Measurements from ENCODE around the gene CASP7. TPM values are rescaled to one million over a fixed set of nuclear protein-coding genes. Genes with fewer than 3 reads are reported as not detected.

CASP7 gene
- total RNA-seq, 2 donors from 2014 or later, result 11.0 to 24.0 TPM

DNA sequence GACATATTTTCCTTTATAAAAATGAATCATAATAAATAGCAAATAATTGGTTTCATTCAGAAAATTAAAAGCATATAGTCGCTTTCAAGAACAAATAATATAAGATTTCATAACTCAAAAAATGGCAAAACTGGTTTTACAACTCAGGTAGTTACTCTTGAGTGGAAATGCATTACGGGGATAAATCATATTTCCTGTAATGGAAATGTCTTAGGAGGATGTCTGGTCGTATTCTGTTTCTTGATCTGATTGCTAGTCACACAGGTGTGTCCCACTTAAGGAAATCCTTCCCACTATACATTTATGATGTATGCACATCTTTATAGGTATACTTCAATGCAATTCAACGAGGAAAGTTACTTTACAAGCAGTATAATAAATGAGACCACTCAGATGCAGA lies 36.5 kb upstream of the CASP7 start:
- Histone ChIP-seq H3K9me3 (no peaks in the 10 kb centered on the region), H3K27ac (no peak overlapping the region), H3K4me1 (ENCODE audit: control insufficient read depth in 1 of 2, low read depth in 2 of 2) (peaks cover 23 to 38% of the 10 kb centered on the region in 2 donors), H3K4me3 (no peak overlapping the region), H3K27me3 (replicated peaks; ENCODE audit: insufficient read depth) (no peaks in the 10 kb centered on the region), H3K36me3 (no peaks in the 10 kb centered on the region)
- ATAC-seq (ENCODE audit: insufficient number of reproducible peaks, low FRiP score, low read depth) (no peak), DNase-seq (ENCODE audit: low spot score) (no peak)
- TF ChIP-seq, protein P1, sequence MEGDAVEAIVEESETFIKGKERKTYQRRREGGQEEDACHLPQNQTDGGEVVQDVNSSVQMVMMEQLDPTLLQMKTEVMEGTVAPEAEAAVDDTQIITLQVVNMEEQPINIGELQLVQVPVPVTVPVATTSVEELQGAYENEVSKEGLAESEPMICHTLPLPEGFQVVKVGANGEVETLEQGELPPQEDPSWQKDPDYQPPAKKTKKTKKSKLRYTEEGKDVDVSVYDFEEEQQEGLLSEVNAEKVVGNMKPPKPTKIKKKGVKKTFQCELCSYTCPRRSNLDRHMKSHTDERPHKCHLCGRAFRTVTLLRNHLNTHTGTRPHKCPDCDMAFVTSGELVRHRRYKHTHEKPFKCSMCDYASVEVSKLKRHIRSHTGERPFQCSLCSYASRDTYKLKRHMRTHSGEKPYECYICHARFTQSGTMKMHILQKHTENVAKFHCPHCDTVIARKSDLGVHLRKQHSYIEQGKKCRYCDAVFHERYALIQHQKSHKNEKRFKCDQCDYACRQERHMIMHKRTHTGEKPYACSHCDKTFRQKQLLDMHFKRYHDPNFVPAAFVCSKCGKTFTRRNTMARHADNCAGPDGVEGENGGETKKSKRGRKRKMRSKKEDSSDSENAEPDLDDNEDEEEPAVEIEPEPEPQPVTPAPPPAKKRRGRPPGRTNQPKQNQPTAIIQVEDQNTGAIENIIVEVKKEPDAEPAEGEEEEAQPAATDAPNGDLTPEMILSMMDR (IDR thresholded peaks at IDR 0.05), result no peak

DNA sequence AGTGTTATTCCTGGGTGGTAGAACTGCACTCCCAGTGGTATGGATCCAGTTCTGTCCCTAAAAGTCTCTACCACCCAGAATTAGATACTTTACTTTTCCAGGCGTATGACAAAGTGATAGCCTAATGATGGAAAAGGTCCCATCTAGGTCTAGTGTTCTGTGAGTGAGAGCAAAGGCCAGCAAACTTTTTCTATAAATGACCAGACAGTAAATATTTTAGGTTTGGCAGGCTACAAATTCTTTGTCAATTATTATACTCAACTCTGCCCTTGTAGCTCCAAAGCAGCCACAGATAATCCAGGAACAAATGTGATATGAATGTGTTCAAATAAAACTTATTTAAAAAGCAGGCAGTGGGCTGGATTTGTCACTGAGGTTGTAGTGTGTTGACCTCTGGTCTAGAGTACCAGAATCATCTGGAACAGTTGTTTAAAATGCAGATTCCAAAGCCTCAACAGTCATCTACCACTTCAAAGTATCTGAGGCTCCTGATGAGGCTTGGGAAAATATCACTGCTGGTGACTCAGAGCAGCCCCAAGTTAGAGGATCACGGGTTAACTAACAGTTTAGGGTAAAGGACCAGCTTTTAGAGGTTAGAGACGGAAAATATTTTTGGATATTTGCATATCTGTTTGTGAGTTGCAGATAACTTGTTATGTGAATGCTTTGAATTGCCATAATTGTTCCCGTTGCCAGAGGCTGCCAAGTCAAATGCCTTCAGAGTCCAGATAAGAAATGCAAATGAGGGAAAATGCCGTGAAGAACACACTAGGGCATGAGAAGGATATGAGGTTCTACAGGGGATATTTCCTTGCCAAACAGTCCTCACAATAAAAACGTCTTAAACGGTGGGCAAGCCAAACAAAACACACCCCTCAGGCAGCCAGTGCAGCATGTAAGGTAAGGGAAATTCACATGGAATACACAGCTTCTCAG lies 35.3 kb upstream of the CASP7 start:
- Histone ChIP-seq H3K27me3 (replicated peaks; ENCODE audit: insufficient read depth) (no peaks in the 10 kb centered on the region), H3K4me3 (no peak overlapping the region), H3K4me1 (ENCODE audit: control insufficient read depth in 1 of 2, low read depth in 2 of 2) (peaks cover 23 to 43% of the 10 kb centered on the region in 2 donors), H3K27ac (peak overlapping the region in 1 of 2 donors; percentile 82), H3K9me3 (no peaks in the 10 kb centered on the region), H3K36me3 (no peaks in the 10 kb centered on the region)
- no peak for ATAC-seq (ENCODE audit: insufficient number of reproducible peaks, low FRiP score, low read depth)
- TF ChIP-seq, protein P1 (IDR thresholded peaks at IDR 0.05), result no peak
- no peak for DNase-seq (ENCODE audit: low spot score)

DNA sequence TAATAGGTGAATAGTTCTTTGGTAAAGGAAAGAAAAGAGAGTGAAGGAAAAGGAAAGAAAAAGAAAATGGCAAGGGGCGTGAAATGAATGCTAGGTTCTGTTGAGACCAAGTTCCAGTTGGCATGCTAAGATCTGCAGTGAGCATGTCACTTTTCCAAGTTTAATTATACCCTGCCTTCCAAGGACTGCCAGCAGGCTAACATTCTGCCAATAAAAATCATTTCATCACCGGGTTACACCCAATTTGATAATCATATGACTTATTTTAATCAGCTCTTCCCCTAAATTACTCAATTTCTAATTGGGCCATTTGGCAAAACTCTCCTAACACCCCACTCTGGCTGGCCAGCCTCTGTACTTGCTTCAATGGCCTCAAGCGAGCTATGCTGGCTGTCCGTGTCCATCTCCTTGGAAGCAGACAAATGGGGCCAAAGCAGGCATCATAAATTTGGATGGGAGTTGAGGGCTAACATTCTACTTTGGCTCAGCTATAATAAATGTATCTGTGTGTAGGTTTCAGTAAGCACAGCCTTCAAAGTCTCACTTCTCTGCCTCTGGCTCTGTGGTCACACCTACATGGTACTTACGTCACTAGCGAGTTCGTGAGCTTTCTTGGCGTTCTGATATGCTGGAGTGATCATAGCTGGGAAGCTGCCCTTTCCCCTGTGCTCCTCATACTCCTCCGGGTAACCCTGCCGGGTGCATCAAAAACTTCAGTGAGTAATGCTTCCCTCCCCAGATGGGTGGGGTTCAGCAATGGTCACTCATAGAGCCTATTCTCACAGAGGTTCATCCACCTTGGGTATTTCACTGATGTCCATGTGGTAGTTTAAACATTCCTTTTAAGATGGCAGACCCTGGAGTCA lies 33.1 kb upstream of the CASP7 start:
- no peak for DNase-seq (ENCODE audit: low spot score)
- no peaks in the 10 kb centered on the region for H3K9me3 ChIP-seq

DNA sequence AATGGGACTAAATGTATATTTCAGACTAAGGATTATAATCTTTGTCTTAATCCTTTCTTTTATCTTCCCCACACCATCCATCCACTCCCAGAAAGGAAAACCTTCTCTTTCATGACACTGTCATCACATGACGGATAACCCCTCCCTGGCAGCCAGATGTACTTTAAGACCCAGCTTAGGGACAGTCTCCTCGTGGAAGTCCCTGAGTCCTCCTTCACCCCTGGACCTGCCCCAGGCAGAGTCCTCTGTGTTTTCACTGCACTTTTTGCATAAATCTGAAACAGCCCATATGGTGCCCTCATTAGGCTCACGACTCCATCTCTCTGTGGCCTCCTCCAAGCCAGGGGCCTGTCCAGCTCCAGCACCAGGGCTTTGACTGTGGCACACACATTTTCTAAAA lies 31.9 kb upstream of the CASP7 start:
- Histone ChIP-seq H3K27me3 (replicated peaks; ENCODE audit: insufficient read depth) (no peaks in the 10 kb centered on the region), H3K36me3 (no peaks in the 10 kb centered on the region), H3K4me1 (ENCODE audit: control insufficient read depth in 1 of 2, low read depth in 2 of 2) (peaks cover 23 to 43% of the 10 kb centered on the region in 2 donors), H3K4me3 (no peak overlapping the region), H3K9me3 (no peaks in the 10 kb centered on the region), H3K27ac (peak overlapping the region; percentile 63 to 82)
- DNase-seq (ENCODE audit: low spot score) (no peak), ATAC-seq (ENCODE audit: insufficient number of reproducible peaks, low FRiP score, low read depth) (no peak)
- TF ChIP-seq, protein P1 (IDR thresholded peaks at IDR 0.05), result no peak

More for the DNA sequence above, 33.1 kb upstream of the CASP7 start:
- ATAC-seq (ENCODE audit: insufficient number of reproducible peaks, low FRiP score, low read depth), result no peak
- Histone ChIP-seq H3K27ac (peak overlapping the region; percentile 56 to 82), H3K4me1 (ENCODE audit: control insufficient read depth in 1 of 2, low read depth in 2 of 2) (peaks cover 23 to 43% of the 10 kb centered on the region in 2 donors), H3K36me3 (no peaks in the 10 kb centered on the region), H3K27me3 (replicated peaks; ENCODE audit: insufficient read depth) (no peaks in the 10 kb centered on the region), H3K4me3 (no peak overlapping the region)
- TF ChIP-seq, protein P1 (IDR thresholded peaks at IDR 0.05), result no peak

DNA sequence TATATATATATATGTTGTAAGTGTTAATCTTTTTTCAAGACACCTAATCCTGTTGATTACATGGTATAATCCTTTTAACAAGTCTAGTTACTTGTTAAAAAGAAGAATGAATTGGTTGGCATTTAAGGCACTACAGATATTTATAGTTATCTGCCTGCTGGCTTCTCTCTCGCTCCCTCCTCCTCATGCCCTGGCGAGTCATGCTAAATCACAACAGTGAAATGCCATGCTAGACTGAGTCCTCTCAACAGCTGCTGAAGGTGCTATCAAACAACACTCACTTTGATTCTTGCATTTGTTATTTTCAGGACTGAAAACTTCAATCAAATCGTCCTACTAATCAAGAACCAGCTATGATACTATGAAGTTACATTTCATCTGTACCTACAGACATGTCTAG lies 31.2 kb upstream of the CASP7 start:
- DNase-seq (ENCODE audit: low spot score) (no peak), ATAC-seq (ENCODE audit: insufficient number of reproducible peaks, low FRiP score, low read depth) (no peak)
- H3K9me3 ChIP-seq, result no peaks in the 10 kb centered on the region
- H3K27ac ChIP-seq, result peak overlapping the region; percentile 22 to 82
- H3K27me3 ChIP-seq (replicated peaks; ENCODE audit: insufficient read depth), result no peaks in the 10 kb centered on the region
- H3K4me1 ChIP-seq (ENCODE audit: control insufficient read depth in 1 of 2, low read depth in 2 of 2), result peaks cover 23 to 43% of the 10 kb centered on the region in 2 donors
- no peaks in the 10 kb centered on the region for H3K36me3 ChIP-seq
- no peak overlapping the region for H3K4me3 ChIP-seq
- TF ChIP-seq, protein P1 (IDR thresholded peaks at IDR 0.05), result no peak
